C1 segment of cervical spinal cord (tissue), 14 donors: ENCODE results near the gene MTMR3.

ENCODE experiments used
- DNase-seq, 14 donors: peaks; one replicate each; lab custom pipeline; 2025; lab: John Stamatoyannopoulos, UW

Gene MTMR3

GRCh38 chr22:29916007-29916544, 33.1 kb downstream of the MTMR3 start:
- DNase-seq = no peak

- DNase-seq = peak in 2 of 14 donors; percentile 10 to 82
Measured at GRCh38 chr22:29917052-29917902, 34.3 kb downstream of the MTMR3 start.

GRCh38 chr22:29925402-29925801, 42.4 kb downstream of the MTMR3 start:
- no peak for DNase-seq

- no peak for DNase-seq
Measured at GRCh38 chr22:29926057-29926456, 43.1 kb downstream of the MTMR3 start.

GRCh38 chr22:29932136-29932535, 49.2 kb downstream of the MTMR3 start:
- DNase-seq = no peak

- no peak for DNase-seq
Measured at GRCh38 chr22:29933619-29934018, 50.6 kb downstream of the MTMR3 start.

GRCh38 chr22:29934596-29934995, 51.6 kb downstream of the MTMR3 start:
- DNase-seq = no peak

- no peak for DNase-seq
Measured at GRCh38 chr22:29936186-29936585, 53.2 kb downstream of the MTMR3 start.

- no peak for DNase-seq
Measured at GRCh38 chr22:29937940-29938693, 55.1 kb downstream of the MTMR3 start.

- no peak for DNase-seq
Measured at GRCh38 chr22:29940526-29940925, 57.6 kb downstream of the MTMR3 start.

GRCh38 chr22:29944339-29944738, 61.4 kb downstream of the MTMR3 start:
- no peak for DNase-seq

GRCh38 chr22:29945435-29945834, 62.5 kb downstream of the MTMR3 start:
- DNase-seq = no peak

GRCh38 chr22:29946220-29946619, 63.2 kb downstream of the MTMR3 start:
- peak in 1 of 14 donors; percentile 21 for DNase-seq

- peak in 1 of 14 donors; percentile 14 for DNase-seq
Measured at GRCh38 chr22:29947410-29948384, 64.7 kb downstream of the MTMR3 start.

GRCh38 chr22:29948385-29948769, 65.4 kb downstream of the MTMR3 start:
- DNase-seq = no peak

- no peak for DNase-seq
Measured at GRCh38 chr22:29949872-29950271, 66.9 kb downstream of the MTMR3 start.

GRCh38 chr22:29951791-29952413, 68.9 kb downstream of the MTMR3 start:
- DNase-seq = no peak

GRCh38 chr22:29954203-29954855, 71.4 kb downstream of the MTMR3 start:
- no peak for DNase-seq

GRCh38 chr22:29956680-29957079, 73.7 kb downstream of the MTMR3 start:
- DNase-seq = no peak

- no peak for DNase-seq
Measured at GRCh38 chr22:29958170-29958569, 75.2 kb downstream of the MTMR3 start.
